ENCODE data around the gene TMED10. TPM values are rescaled to one million over a fixed set of nuclear protein-coding genes. Genes with fewer than 3 reads are reported as not detected.

Gene TMED10
- total and polyA plus RNA-seq, 2 donors (not counting 3 experiments of a cell fraction or from before 2014, with no cell fraction given), result 338 to 342 TPM

DNA sequence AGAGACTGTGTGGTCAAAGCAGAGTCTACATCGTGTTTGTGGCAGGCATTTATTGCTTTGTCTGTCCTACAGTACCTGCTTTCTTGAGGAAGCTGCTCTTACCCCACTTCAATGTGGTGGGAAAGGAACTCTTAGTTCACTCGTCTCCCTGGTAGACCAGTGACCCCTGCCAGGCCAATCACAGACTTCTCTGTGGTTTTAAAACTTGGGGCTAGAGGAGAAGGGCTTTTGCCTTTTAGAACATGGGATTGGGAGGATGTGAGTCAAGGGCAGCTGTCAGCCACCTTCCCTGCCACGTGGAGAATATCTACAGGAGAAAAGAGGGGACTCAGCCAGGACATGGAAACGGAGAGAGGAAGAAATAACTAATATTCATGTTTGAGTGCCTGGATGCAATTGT is 36.8 kb upstream of the TMED10 start:
- Histone ChIP-seq H3K9me3 (replicated peaks; ENCODE audit: control insufficient read depth, insufficient read depth, low read length) (no peaks in the 10 kb centered on the region), H3K9me1 (replicated peaks; ENCODE audit: control insufficient read depth, extremely low read depth, insufficient read depth, low read length) (no peaks in the 10 kb centered on the region), H3K36me3 (ENCODE audit: control insufficient read depth in 2 of 2, extremely low read depth in 1 of 2, insufficient read depth in 2 of 2, low read length in 2 of 2) (no peaks in the 10 kb centered on the region), H3K9ac (replicated peaks; ENCODE audit: extremely low read depth, insufficient read depth, low read length) (no peak overlapping the region), H4K20me1 (replicated peaks; ENCODE audit: control insufficient read depth, extremely low read depth, insufficient read depth, low read length) (no peaks in the 10 kb centered on the region), H3K4me2 (ENCODE audit: insufficient read depth, low read length) (no peak overlapping the region), H2AFZ (ENCODE audit: low read depth, low read length) (peak overlapping the region; percentile 13), H3K4me1 (ENCODE audit: control insufficient read depth, extremely low read depth, insufficient read depth, low read length) (no peaks in the 10 kb centered on the region), H3K79me2 (ENCODE audit: control insufficient read depth, insufficient read depth, low read length) (no peaks in the 10 kb centered on the region), H3K4me3 (replicated peaks in 1 of 3; ENCODE audit: insufficient read depth in 1 of 3, low read depth in 1 of 3, low read length in 3 of 3) (no peak overlapping the region), H3K27ac (ENCODE audit: insufficient read depth, low read depth, low read length) (no peak overlapping the region), H3K27me3 (ENCODE audit: control insufficient read depth in 2 of 2, insufficient read depth in 2 of 2, low read length in 2 of 2) (no peaks in the 10 kb centered on the region)
- DNase-seq (ENCODE audit: low read depth, low spot score) (no peak), FAIRE-seq (no peak)
- no TSS peak for BruUV-seq (replicated peaks)
- CTCF ChIA-PET, result no interaction called here
- TF ChIP-seq POLR2A (IDR thresholded peaks at IDR 0.05; ENCODE audit: low read depth, low read length) (no peak), FOS (IDR thresholded peaks at IDR 0.05; ENCODE audit: borderline replicate concordance, insufficient read depth, low read length) (peak; percentile 29)
- TF ChIP-seq, protein P1, sequence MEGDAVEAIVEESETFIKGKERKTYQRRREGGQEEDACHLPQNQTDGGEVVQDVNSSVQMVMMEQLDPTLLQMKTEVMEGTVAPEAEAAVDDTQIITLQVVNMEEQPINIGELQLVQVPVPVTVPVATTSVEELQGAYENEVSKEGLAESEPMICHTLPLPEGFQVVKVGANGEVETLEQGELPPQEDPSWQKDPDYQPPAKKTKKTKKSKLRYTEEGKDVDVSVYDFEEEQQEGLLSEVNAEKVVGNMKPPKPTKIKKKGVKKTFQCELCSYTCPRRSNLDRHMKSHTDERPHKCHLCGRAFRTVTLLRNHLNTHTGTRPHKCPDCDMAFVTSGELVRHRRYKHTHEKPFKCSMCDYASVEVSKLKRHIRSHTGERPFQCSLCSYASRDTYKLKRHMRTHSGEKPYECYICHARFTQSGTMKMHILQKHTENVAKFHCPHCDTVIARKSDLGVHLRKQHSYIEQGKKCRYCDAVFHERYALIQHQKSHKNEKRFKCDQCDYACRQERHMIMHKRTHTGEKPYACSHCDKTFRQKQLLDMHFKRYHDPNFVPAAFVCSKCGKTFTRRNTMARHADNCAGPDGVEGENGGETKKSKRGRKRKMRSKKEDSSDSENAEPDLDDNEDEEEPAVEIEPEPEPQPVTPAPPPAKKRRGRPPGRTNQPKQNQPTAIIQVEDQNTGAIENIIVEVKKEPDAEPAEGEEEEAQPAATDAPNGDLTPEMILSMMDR (IDR thresholded peaks at IDR 0.05; ENCODE audit: extremely low read depth in 1 of 2, insufficient read depth in 1 of 2, low read depth in 1 of 2, low read length in 2 of 2), result no peak
- dilution Hi-C loops (cut with MboI; ENCODE audit: extremely low pct_ligation_motif_present, low sequenced_read_pairs), result no loop called here
- POLR2A ChIA-PET, result no interaction called here
- intact Hi-C loops (cut with micrococcal nuclease), result no loop called here

DNA sequence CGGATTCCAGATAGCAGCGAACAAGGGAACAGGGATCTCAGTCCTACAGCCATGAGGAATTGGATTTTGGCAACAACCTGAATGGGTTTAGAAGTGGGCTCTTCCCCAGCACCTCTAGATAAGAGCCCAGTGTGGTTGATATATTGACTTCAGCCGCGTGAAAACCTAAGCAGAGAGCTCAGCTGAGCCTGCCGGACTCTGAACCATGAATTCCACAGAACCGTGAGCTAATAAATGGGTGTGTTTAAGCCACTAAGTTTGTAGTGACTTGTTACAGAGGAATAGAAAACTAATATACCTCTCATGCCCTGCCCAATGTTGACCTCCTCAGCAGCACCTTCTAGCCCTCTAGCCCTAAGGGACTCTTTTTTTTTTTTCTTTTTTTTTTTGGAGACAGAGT is 32.4 kb upstream of the TMED10 start:
- Histone ChIP-seq H3K9ac (replicated peaks; ENCODE audit: extremely low read depth, insufficient read depth, low read length) (no peak overlapping the region), H3K9me3 (replicated peaks; ENCODE audit: control insufficient read depth, insufficient read depth, low read length) (no peaks in the 10 kb centered on the region), H3K4me3 (replicated peaks in 1 of 3; ENCODE audit: insufficient read depth in 1 of 3, low read depth in 1 of 3, low read length in 3 of 3) (no peak overlapping the region), H2AFZ (ENCODE audit: low read depth, low read length) (no peak overlapping the region), H3K9me1 (replicated peaks; ENCODE audit: control insufficient read depth, extremely low read depth, insufficient read depth, low read length) (no peaks in the 10 kb centered on the region), H3K4me1 (ENCODE audit: control insufficient read depth, extremely low read depth, insufficient read depth, low read length) (peaks cover 15% of the 10 kb centered on the region), H4K20me1 (replicated peaks; ENCODE audit: control insufficient read depth, extremely low read depth, insufficient read depth, low read length) (no peaks in the 10 kb centered on the region), H3K79me2 (ENCODE audit: control insufficient read depth, insufficient read depth, low read length) (no peaks in the 10 kb centered on the region), H3K4me2 (ENCODE audit: insufficient read depth, low read length) (no peak overlapping the region), H3K27ac (ENCODE audit: insufficient read depth, low read depth, low read length) (no peak overlapping the region), H3K27me3 (ENCODE audit: control insufficient read depth in 2 of 2, insufficient read depth in 2 of 2, low read length in 2 of 2) (no peaks in the 10 kb centered on the region), H3K36me3 (ENCODE audit: control insufficient read depth in 2 of 2, extremely low read depth in 1 of 2, insufficient read depth in 2 of 2, low read length in 2 of 2) (no peaks in the 10 kb centered on the region)
- ChIA-PET CTCF (interaction anchor here (1.0 kb wide), 1 partner anchor 9 kb away, joined by 4 read pairs; no protein-coding TSS in a partner anchor), POLR2A (no interaction called here)
- dilution Hi-C loops (cut with MboI; ENCODE audit: extremely low pct_ligation_motif_present, low sequenced_read_pairs) (no loop called here), intact Hi-C loops (cut with micrococcal nuclease) (no loop called here)
- FAIRE-seq, result no peak
- no TSS peak for BruUV-seq (replicated peaks)
- TF ChIP-seq MYC (IDR thresholded peaks at IDR 0.05; ENCODE audit: low read depth, low read length) (no peak), EZH2 (IDR thresholded peaks at IDR 0.05; ENCODE audit: borderline replicate concordance, low read depth, low read length, severe bottlenecking) (no peak), POLR2A (IDR thresholded peaks at IDR 0.05; ENCODE audit: low read depth, low read length) (no peak), JUN (IDR thresholded peaks at IDR 0.05; ENCODE audit: borderline replicate concordance, insufficient read depth, insufficient read length, low read depth) (no peak), POLR2AphosphoS5 (IDR thresholded peaks at IDR 0.05; ENCODE audit: insufficient read depth, low read depth, low read length) (no peak), GATA2 (IDR thresholded peaks at IDR 0.05; ENCODE audit: insufficient read depth, insufficient read length, low read depth, low read length) (no peak)
- TF ChIP-seq, protein P2, sequence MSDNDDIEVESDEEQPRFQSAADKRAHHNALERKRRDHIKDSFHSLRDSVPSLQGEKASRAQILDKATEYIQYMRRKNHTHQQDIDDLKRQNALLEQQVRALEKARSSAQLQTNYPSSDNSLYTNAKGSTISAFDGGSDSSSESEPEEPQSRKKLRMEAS (IDR thresholded peaks at IDR 0.05; ENCODE audit: insufficient read depth, insufficient read length), result no peak
- TF ChIP-seq, protein P1 (IDR thresholded peaks at IDR 0.05; ENCODE audit: extremely low read depth in 1 of 2, insufficient read depth in 1 of 2, low read depth in 1 of 2, low read length in 2 of 2), result no peak
- no peak for DNase-seq (ENCODE audit: low read depth, low spot score)
